PC-9 (cell line): ENCODE results near the gene PRKCA. TPM values are rescaled to one million over a fixed set of nuclear protein-coding genes. Genes with fewer than 3 reads are reported as not detected.

Experiments used
- BruUV-seq: library from RNA; stranded (reverse); fragments of 400-500 nt; replicated peaks from 2 replicates; lab custom pipeline; 2021; lab: Mats Ljungman, UMichigan
- CTCF ChIA-PET: fragments of 300-600 bp; sonication (Branson Sonifier 250); formaldehyde crosslinking; loops from one replicate; lab custom pipeline; 2022; ENCODE audit warnings: antibody characterized with exemption; lab: Charles Lee
- POLR2A ChIA-PET: fragments of 300-600 bp; sonication (Branson Sonifier 250); formaldehyde crosslinking; loops from one replicate; lab custom pipeline; 2022; ENCODE audit warnings: antibody characterized with exemption; ENCODE audit not compliant: unreplicated experiment; lab: Charles Lee
- DNase-seq, 2 experiments: peaks; one replicate each; pipeline versions ENCODE4 v3.0.0 to v3.0.0-alpha.2; 2015 to 2022; ENCODE audit warnings: mixed read lengths in 1 of 2
- H2AFZ ChIP-seq: fragments of 200-600 bp; sonication (generic); 2 replicates; pipeline ENCODE4 v1.8.1; 2017; ENCODE audit warnings: antibody characterized with exemption
- H3F3A ChIP-seq: fragments of 200-600 bp; sonication (generic); 2 replicates; pipeline ENCODE4 v1.8.1; 2017; ENCODE audit warnings: antibody characterized with exemption, mild to moderate bottlenecking, low read depth; ENCODE audit not compliant: insufficient read depth
- H3K27ac ChIP-seq: fragments of 200-600 bp; sonication (generic); 2 replicates; pipeline ENCODE4 v1.6.1; 2016; ENCODE audit warnings: mixed run types
- H3K27me3 ChIP-seq: fragments of 200-600 bp; sonication (generic); 2 replicates; pipeline ENCODE4 v1.6.1; 2016; ENCODE audit warnings: low read depth, mixed run types; ENCODE audit not compliant: insufficient read depth
- H3K36me3 ChIP-seq: fragments of 200-600 bp; sonication (generic); 2 replicates; pipeline ENCODE4 v1.6.1; 2016; ENCODE audit warnings: low read depth, mixed run types
- H3K4me1 ChIP-seq: fragments of 200-600 bp; sonication (generic); replicated peaks from 2 replicates; pipeline ENCODE4 v1.6.1; 2016; ENCODE audit warnings: mixed run types; ENCODE audit not compliant: insufficient read depth
- H3K4me2 ChIP-seq: fragments of 200-600 bp; sonication (generic); 2 replicates; pipeline ENCODE4 v1.6.1; 2017; ENCODE audit warnings: mixed run types
- H3K4me3 ChIP-seq: fragments of 200-600 bp; sonication (generic); 2 replicates; pipeline ENCODE4 v1.6.1; 2016; ENCODE audit warnings: mixed run types
- H3K79me2 ChIP-seq: fragments of 200-600 bp; sonication (generic); 2 replicates; pipeline ENCODE4 v1.6.1; 2017; ENCODE audit warnings: low read depth, mixed run types
- H3K9me2 ChIP-seq: fragments of 200-600 bp; sonication (generic); 2 replicates; pipeline ENCODE4 v1.8.1; 2017; ENCODE audit warnings: mild to moderate bottlenecking; ENCODE audit not compliant: insufficient read depth
- H3K9me3 ChIP-seq: fragments of 200-600 bp; sonication (generic); 2 replicates; pipeline ENCODE4 v1.8.1; 2016; ENCODE audit warnings: low read depth; ENCODE audit not compliant: insufficient read depth
- H4K20me1 ChIP-seq: fragments of 200-600 bp; sonication (generic); 2 replicates; pipeline ENCODE4 v1.8.1; 2017; ENCODE audit not compliant: insufficient read depth
- CTCF ChIP-seq: fragments of 200-600 bp; sonication (generic); conservative IDR thresholded peaks from 2 replicates; pipeline ENCODE4 v1.6.1; 2017; ENCODE audit warnings: mixed run types, antibody characterized with exemption, mild to moderate bottlenecking, moderate library complexity
- EZH2 ChIP-seq: fragments of 200-600 bp; sonication (generic); IDR thresholded peaks from 2 replicates; pipeline ENCODE4 v1.8.0; 2017; ENCODE audit warnings: antibody characterized with exemption, low read depth
- intact Hi-C: fragments of 100-400 bp; cut with micrococcal nuclease; formaldehyde crosslinking; loops from one replicate; pipeline ENCODE4 v1.10.0; 2022; ENCODE audit not compliant: unreplicated experiment
- total RNA-seq: library from RNA; stranded (reverse); gene quantifications from 2 replicates; pipeline ENCODE4 v1.2.3, GENCODE V29; 2021

PRKCA gene
- total RNA-seq, 1 experiment from 2014 or later = 23.1 TPM

GRCh38 chr17:66714046-66715023 is 411.9 kb downstream of the PRKCA start:
- H3K9me3 ChIP-seq = no peaks in the 10 kb centered on the region
- no peak overlapping the region for H3K27ac ChIP-seq
- CTCF ChIA-PET = interaction anchor here (0.6 kb wide), 1 partner anchor 441 kb away, joined by 3 read pairs; no protein-coding TSS in a partner anchor
- intact Hi-C loops = loop anchor here (1.0 to 10.0 kb wide), 4 partner anchors 192 to 1750 kb away; no protein-coding TSS in a partner anchor
- no peak overlapping the region for H3K4me2 ChIP-seq
- no peak for TF ChIP-seq CTCF
- no peak for TF ChIP-seq EZH2
- H4K20me1 ChIP-seq = no peaks in the 10 kb centered on the region
- H3F3A ChIP-seq = no peaks in the 10 kb centered on the region
- H3K4me1 ChIP-seq = peaks cover 14% of the 10 kb centered on the region
- no peak for DNase-seq
- no peaks in the 10 kb centered on the region for H3K9me2 ChIP-seq
- no peaks in the 10 kb centered on the region for H3K36me3 ChIP-seq
- no peak overlapping the region for H3K4me3 ChIP-seq
- no TSS peak for BruUV-seq
- no peaks in the 10 kb centered on the region for H3K27me3 ChIP-seq
- H3K79me2 ChIP-seq = no peaks in the 10 kb centered on the region
- POLR2A ChIA-PET = interaction anchor here (0.5 to 0.6 kb wide), 2 partner anchors 1213 to 1636 kb away, joined by 5 to 6 read pairs; no protein-coding TSS in a partner anchor
- H2AFZ ChIP-seq = no peak overlapping the region

- intact Hi-C loops = loop anchor here (1.0 to 10.0 kb wide), 4 partner anchors 191 to 1750 kb away; no protein-coding TSS in a partner anchor
- no TSS peak for BruUV-seq
Measured at GRCh38 chr17:66715076-66715675, 412.8 kb downstream of the PRKCA start.

More at GRCh38 chr17:66715076-66715675, 412.8 kb downstream of the PRKCA start:
- Histone ChIP-seq H3K9me2 (no peaks in the 10 kb centered on the region), H3K9me3 (no peaks in the 10 kb centered on the region), H2AFZ (no peak overlapping the region), H3K79me2 (no peaks in the 10 kb centered on the region), H4K20me1 (no peaks in the 10 kb centered on the region), H3K36me3 (no peaks in the 10 kb centered on the region), H3K4me2 (no peak overlapping the region), H3K4me1 (peaks cover 14% of the 10 kb centered on the region), H3K27me3 (no peaks in the 10 kb centered on the region), H3F3A (no peaks in the 10 kb centered on the region), H3K4me3 (no peak overlapping the region), H3K27ac (no peak overlapping the region)
- TF ChIP-seq CTCF = no peak
- TF ChIP-seq EZH2 = no peak
- CTCF ChIA-PET = interaction anchor here (0.6 to 0.7 kb wide), 3 partner anchors 440 to 1169 kb away, joined by 3 to 6 read pairs (median 3); no protein-coding TSS in a partner anchor
- POLR2A ChIA-PET = interaction anchor here (0.6 kb wide), 1 partner anchor 1635 kb away, joined by 6 read pairs; no protein-coding TSS in a partner anchor
- no peak for DNase-seq
